Measurements from ENCODE around the gene ABCG1. TPM values are rescaled to one million over a fixed set of nuclear protein-coding genes. Genes with fewer than 3 reads are reported as not detected.

ABCG1 gene
- total and polyA plus RNA-seq, 8 donors, result 3.1 to 65.9 (median 15.6) TPM

GRCh38 chr21:42203936-42204335, 15.0 kb upstream of the ABCG1 start:
- intact Hi-C loops (cut with DNase I; ENCODE audit: low total_unique reads), result no loop called here
- DNase-seq, result no peak
- H3K4me1 ChIP-seq, result peaks cover 3 to 20% (median 9%) of the 10 kb centered on the region in 4 donors
- 54 to 69% (median 56%) methylated on average over 1 of the region's 1 CpG for WGBS, 5 donors
- H3K9me3 ChIP-seq, result no peaks in the 10 kb centered on the region
- no peaks in the 10 kb centered on the region for H3K36me3 ChIP-seq
- H3K4me3 ChIP-seq, result no peak overlapping the region
- TF ChIP-seq POLR2AphosphoS5 (IDR thresholded peaks at IDR 0.05), result no peak
- no peak for TF ChIP-seq POLR2A (IDR thresholded peaks at IDR 0.05)
- TF ChIP-seq EP300 (IDR thresholded peaks at IDR 0.05), result no peak
- no peak for TF ChIP-seq CTCF (IDR thresholded peaks at IDR 0.05)
- H3K27ac ChIP-seq, result no peak overlapping the region
- no peaks in the 10 kb centered on the region for H3K27me3 ChIP-seq

- no peak overlapping the region for H3K4me3 ChIP-seq
- DNase-seq, result peak in 1 of 2 donors; percentile 0
- H3K36me3 ChIP-seq, result no peaks in the 10 kb centered on the region
- no peaks in the 10 kb centered on the region for H3K4me1 ChIP-seq
- intact Hi-C loops (cut with DNase I; ENCODE audit: low total_unique reads), result no loop called here
- no peak overlapping the region for H3K27ac ChIP-seq
- TF ChIP-seq POLR2A (IDR thresholded peaks at IDR 0.05), result no peak
- TF ChIP-seq POLR2AphosphoS5 (IDR thresholded peaks at IDR 0.05), result no peak
- no peak for TF ChIP-seq EP300 (IDR thresholded peaks at IDR 0.05)
- TF ChIP-seq CTCF (IDR thresholded peaks at IDR 0.05), result no peak
- H3K27me3 ChIP-seq, result no peaks in the 10 kb centered on the region
- 70 to 78% (median 74%) methylated on average over 2 of the region's 2 CpGs for WGBS, 5 donors
- no peaks in the 10 kb centered on the region for H3K9me3 ChIP-seq
Measured at GRCh38 chr21:42207426-42207825, 11.5 kb upstream of the ABCG1 start.

- TF ChIP-seq EP300 (IDR thresholded peaks at IDR 0.05) (no peak), POLR2AphosphoS5 (IDR thresholded peaks at IDR 0.05) (no peak), POLR2A (IDR thresholded peaks at IDR 0.05) (no peak), CTCF (IDR thresholded peaks at IDR 0.05) (no peak)
- H3K9me3 ChIP-seq, result no peaks in the 10 kb centered on the region
- H3K27ac ChIP-seq, result no peak overlapping the region
- no peak overlapping the region for H3K4me3 ChIP-seq
- no peak for DNase-seq
- H3K27me3 ChIP-seq, result no peaks in the 10 kb centered on the region
- no peaks in the 10 kb centered on the region for H3K36me3 ChIP-seq
- no peaks in the 10 kb centered on the region for H3K4me1 ChIP-seq
- intact Hi-C loops (cut with DNase I; ENCODE audit: low total_unique reads), result no loop called here
Measured at GRCh38 chr21:42208036-42208435, 10.9 kb upstream of the ABCG1 start.

- no peaks in the 10 kb centered on the region for H3K4me1 ChIP-seq
- peak in 1 of 2 donors; percentile 9 for DNase-seq
- intact Hi-C loops (cut with DNase I; ENCODE audit: low total_unique reads), result no loop called here
- TF ChIP-seq EP300 (IDR thresholded peaks at IDR 0.05) (no peak), POLR2A (IDR thresholded peaks at IDR 0.05) (no peak), POLR2AphosphoS5 (IDR thresholded peaks at IDR 0.05) (no peak), CTCF (IDR thresholded peaks at IDR 0.05) (no peak)
- no peaks in the 10 kb centered on the region for H3K27me3 ChIP-seq
- H3K27ac ChIP-seq, result no peak overlapping the region
- WGBS, 5 donors, result 81 to 91% (median 84%) methylated on average over 5 of the region's 5 CpGs
- H3K36me3 ChIP-seq, result no peaks in the 10 kb centered on the region
- H3K4me3 ChIP-seq, result no peak overlapping the region
- no peaks in the 10 kb centered on the region for H3K9me3 ChIP-seq
Measured at GRCh38 chr21:42208801-42209490, 10.0 kb upstream of the ABCG1 start.

All from stomach (tissue), 9 donors.